ENCODE measurements around the gene EOMES.

EOMES gene

GRCh38 chr3:27720899-27721716, 1.0 kb downstream of the EOMES start:
- no peak for DNase-seq (ENCODE audit: low read depth)

DNA sequence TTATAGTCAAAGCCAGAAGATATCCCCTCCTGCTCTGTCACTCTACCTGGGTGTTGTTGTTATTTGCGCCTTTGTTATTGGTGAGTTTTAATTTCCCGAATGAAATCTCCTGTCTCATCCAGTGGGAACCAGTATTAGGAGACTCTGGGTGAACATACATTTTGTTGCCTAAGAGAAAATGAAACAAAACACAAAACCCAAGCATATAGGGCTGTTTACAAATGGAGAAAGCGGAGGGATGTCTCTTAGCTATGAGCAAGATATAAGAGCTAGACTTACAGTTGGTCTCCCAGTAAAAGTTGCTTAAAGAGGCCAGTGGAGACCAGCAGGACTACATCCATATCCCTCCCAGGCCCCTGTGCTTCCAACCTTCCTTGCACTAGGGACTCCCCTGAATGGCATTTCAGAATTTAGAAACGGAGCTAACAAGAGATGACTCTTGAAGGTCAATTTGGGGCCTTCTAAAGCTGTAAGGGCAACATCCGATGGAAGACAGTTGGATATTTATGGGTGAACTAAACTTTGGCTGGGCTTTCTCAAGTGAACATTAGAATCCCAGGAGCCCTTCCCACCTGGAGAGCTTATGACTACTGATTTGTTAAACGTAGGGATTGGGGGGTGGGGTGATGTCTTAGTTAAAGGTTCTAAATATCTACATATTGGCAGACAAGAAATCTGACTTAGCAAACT, 2.7 kb downstream of the EOMES start:
- no peak for DNase-seq (ENCODE audit: low read depth)

- no peak for DNase-seq (ENCODE audit: low read depth)
Measured at GRCh38 chr3:27718459-27718858, 3.7 kb downstream of the EOMES start.

DNA sequence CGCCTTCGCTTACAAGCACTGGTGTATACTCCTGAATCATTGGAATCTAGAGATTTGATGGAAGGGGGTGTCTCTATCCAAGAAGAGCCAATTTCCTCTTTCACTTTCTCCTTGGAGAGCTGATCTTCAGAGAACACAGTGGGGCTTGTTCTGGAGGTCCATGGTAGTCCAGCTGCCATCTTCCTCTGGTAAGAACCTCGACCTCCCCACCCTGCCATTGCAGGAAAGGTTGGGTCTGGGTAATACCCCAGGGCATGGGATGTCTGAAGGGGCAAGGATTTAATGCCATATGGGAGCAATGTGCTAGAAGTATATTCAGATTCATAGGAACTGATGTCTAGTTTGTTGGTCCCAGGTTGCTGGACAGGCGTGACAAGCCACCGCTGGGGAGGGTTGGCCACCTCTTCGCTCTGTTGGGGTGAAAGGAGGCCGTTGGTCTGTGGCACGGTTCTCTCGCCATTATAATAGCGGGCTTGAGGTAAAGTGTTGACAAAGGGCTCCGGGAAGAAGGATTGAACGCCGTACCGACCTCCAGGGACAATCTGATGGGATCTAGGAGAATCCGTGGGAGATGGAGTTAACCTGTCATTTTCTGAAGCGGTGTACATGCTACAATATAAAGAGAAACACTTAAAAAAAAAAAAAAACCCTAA, 4.8 kb downstream of the EOMES start:
- DNase-seq (ENCODE audit: low read depth), result no peak

GRCh38 chr3:27716309-27716708, 5.8 kb downstream of the EOMES start:
- DNase-seq (ENCODE audit: low read depth), result no peak

- DNase-seq (ENCODE audit: low read depth), result no peak
Measured at GRCh38 chr3:27715863-27716262, 6.3 kb downstream of the EOMES start.

GRCh38 chr3:27715454-27715806, 6.7 kb downstream of the EOMES start:
- no peak for DNase-seq (ENCODE audit: low read depth)

- DNase-seq (ENCODE audit: low read depth), result no peak
Measured at GRCh38 chr3:27714692-27715453, 7.2 kb downstream of the EOMES start.

GRCh38 chr3:27714146-27714526, 8.0 kb downstream of the EOMES start:
- DNase-seq (ENCODE audit: low read depth), result no peak

GRCh38 chr3:27713435-27714145, 8.5 kb downstream of the EOMES start:
- DNase-seq (ENCODE audit: low read depth), result no peak

DNA sequence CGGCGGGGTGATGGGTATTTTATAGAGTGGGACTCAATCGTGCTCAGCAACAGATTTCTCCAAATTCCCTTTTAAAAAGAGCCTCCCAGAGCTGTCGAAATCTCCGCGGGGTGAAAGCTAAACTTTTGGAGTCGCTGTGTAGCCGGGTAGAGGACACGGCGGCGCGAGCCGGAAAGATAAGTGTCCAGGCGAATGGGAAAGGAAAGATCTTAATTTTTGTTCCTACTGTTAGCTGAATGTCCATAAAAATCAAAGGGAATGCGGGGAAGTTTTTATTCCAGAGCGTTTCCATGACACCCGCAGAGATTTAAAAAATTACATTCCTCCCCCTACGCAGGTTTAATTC, 9.1 kb downstream of the EOMES start:
- DNase-seq (ENCODE audit: low read depth), result no peak

DNA sequence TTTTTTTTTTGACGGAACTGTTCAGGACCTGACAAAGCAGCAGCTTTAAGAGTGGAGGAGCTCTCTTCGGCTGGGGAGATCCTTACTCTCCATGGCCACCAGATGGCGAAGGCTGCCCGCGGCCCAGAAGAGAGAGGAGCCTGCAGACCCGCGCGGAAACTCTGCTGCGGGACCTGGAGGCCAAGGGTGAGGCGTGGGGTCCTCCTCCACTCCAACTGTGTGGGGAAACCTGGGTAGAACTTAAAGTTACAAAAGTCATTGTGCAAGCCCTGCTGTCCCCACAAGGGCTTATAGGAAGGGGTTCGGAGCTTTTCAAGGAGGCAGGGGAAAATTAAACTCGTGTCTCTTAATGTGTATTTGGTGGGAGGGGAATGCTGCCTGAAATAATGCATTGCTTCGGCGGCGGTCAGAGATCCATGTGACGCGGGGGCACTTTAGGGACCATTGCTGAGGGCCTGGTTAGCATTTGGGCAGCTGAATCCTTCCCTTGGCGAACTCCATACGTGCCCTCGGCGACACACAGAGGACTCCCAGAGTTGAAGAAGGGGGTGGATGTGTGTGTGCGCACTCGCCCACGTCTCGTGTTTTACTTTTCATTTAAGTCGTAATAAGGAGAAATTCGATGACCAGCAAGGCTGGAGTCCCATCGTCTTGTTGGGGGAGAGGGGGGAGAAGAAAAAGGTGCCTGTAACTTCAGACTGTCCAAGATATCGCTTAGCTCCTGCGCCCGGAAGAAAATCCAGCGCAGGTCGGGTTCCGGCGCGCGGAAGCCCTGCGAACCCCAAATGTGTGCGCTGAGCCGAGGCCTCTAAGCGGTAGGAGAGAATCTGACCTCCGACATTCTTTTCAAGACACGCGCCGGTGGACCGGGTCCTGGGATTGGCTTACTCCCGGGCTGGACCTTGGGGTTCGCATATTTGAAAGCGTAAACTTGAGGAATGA, 9.7 kb downstream of the EOMES start:
- peak; percentile 68 for DNase-seq (ENCODE audit: low read depth)

DNA sequence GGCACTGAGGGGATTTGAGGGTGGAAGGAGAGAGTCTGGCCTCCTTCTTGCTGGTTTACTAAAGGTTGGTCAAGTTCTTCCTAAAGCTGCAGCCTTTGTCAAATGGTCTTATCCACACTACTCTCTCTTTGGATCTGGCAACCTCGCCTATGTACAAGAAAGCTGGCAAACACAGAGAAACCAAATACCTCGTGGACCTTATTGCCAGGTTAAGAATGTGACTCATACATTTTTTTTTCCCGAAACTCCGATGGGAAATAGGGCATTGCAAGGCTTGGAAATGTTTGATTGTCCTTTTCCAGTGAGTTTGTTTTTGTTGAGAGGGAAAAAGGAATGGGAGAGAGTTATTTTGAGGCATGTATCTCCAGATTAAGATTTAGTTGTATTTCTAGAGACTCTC, 13.9 kb downstream of the EOMES start:
- DNase-seq (ENCODE audit: low read depth), result peak; percentile 28

DNA sequence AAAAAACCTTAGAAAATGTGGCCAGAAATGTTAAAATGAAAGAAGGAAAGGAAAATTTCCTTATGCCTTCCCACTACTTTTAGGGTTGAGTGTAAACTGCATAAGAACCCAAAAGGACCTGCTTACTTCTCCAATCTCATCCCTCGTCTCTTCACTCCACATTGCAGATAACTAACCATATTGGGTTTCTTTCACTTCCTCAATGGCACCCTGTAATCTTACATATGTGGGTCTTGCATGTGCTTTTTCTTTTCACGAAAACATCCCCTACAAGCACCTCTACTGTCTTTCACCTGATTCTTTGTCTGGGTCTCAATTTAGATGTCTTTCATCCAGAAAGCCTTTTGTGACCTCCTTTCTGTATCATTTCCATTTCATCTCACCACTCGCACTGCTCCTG, 23.1 kb downstream of the EOMES start:
- DNase-seq (ENCODE audit: low read depth), result no peak

- DNase-seq (ENCODE audit: low read depth), result no peak
Measured at GRCh38 chr3:27696906-27697305, 25.2 kb downstream of the EOMES start.

DNA sequence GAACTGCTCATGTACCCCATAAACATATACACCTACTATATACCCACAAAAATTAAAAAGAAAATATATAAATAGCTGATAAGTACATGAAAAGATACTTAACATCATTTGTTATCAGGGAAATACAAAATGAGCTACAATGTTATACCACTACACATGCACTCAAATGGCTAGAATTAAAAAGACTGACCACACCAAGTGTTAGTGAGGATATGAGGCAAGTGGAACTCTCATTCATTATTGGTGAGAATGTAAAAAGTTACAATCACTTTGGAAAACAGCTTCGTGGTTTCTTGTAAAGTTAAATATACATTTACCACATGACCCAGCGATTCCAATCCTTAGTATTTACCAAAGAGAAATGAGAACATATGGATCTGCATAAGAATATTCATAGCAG, 26.5 kb downstream of the EOMES start:
- DNase-seq (ENCODE audit: low read depth), result no peak

DNA sequence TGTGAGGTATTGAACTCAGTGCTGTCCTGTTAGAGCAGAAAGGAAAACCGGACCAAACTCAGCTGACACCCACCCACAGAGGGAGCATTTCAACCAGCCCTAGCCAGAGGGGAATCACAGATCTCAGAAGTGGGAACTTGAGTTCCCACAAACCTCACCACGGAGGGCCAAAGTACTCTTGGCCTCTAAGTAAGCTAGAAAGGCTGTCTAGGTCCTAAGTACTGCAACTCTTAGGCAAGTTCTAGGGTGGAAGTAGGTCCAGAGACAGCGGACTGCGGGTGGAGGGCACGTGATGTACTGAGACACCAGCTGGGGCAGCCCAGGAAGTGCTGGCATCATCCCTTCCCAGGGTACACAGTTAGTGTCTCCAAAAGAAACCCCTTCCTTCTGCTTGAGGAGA, 34.1 kb downstream of the EOMES start:
- DNase-seq (ENCODE audit: low read depth), result no peak

GRCh38 chr3:27686642-27687041, 35.5 kb downstream of the EOMES start:
- DNase-seq (ENCODE audit: low read depth), result peak; percentile 85

- DNase-seq (ENCODE audit: low read depth), result no peak
Measured at GRCh38 chr3:27685474-27685873, 36.6 kb downstream of the EOMES start.

DNA sequence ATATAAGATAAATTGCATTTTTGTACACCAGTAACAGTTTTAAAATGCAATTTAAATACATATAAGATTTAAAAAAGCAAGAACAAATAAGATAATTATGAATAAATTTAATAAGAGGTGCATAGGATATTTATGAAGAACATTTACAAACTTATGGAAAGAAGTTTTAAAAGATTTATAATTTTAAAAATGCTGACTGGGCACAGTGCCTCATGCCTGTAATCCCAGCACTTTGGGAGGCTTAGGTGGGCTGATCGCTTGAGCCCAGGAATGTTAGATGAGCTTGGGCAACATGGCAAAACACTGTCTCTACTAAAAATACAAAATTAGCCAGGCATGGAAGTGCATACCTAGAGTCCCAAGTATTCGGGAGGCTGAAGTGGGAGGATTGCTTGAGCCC, 37.8 kb downstream of the EOMES start:
- DNase-seq (ENCODE audit: low read depth), result no peak

- DNase-seq (ENCODE audit: low read depth), result peak; percentile 86
Measured at GRCh38 chr3:27681249-27681748, 40.8 kb downstream of the EOMES start.
